Stimulated activated CD4-positive, alpha-beta T cell treated with anti-CD3 and anti-CD28 coated beads, Interleukin-1b, Interleukin-23, amount 100 ng/mL, for 4 hours (primary cell): ENCODE measurements around the gene KIR2DL3.
"Not testable (repeated sequence)": the region's sequence is repeated elsewhere in the genome, so short reads cannot be mapped to it uniquely, and the experiment has no call there.

Experiments used
- DNase-seq, 2 donors: peaks; one replicate each; pipeline ENCODE4 v3.0.0-alpha.2; 2020; ENCODE audit warnings: low read depth in 2 of 2

The KIR2DL3 gene

GRCh38 chr19:54738306-54738705 lies at the start of gene KIR2DL3:
Gene KIR2DL3 (plus strand): TSS chr19:54738513. CDS start chr19:54738546, 33 bp downstream.
- DNase-seq: not testable (repeated sequence)

GRCh38 chr19:54691582-54692297 lies 46.6 kb upstream of the KIR2DL3 start:
- no peak for DNase-seq

GRCh38 chr19:54692298-54692615 lies 46.1 kb upstream of the KIR2DL3 start:
- DNase-seq: no peak

- no peak for DNase-seq
These were observed 43.7 kb upstream of the KIR2DL3 start for GRCh38 chr19:54694648-54695047.

- no peak for DNase-seq
These were observed 42.2 kb upstream of the KIR2DL3 start for GRCh38 chr19:54696117-54696548.

GRCh38 chr19:54696766-54697165 lies 41.5 kb upstream of the KIR2DL3 start:
- no peak for DNase-seq

GRCh38 chr19:54697716-54698115 lies 40.6 kb upstream of the KIR2DL3 start:
- DNase-seq: not testable (repeated sequence)

- DNase-seq: no peak
These were observed 33.4 kb upstream of the KIR2DL3 start for GRCh38 chr19:54704928-54705327.

GRCh38 chr19:54707962-54708361 lies 30.4 kb upstream of the KIR2DL3 start:
- no peak for DNase-seq

- DNase-seq: no peak
These were observed 29.5 kb upstream of the KIR2DL3 start for GRCh38 chr19:54708781-54709180.

GRCh38 chr19:54709212-54709948 lies 28.9 kb upstream of the KIR2DL3 start:
- DNase-seq: no peak

GRCh38 chr19:54709956-54710355 lies 28.4 kb upstream of the KIR2DL3 start:
- DNase-seq: not testable (repeated sequence)

- no peak for DNase-seq
These were observed 14.2 kb upstream of the KIR2DL3 start, which contains the start of gene KIR3DL3 for GRCh38 chr19:54724142-54724541. Gene KIR3DL3 (plus strand): TSS chr19:54724442. CDS start chr19:54724497, 55 bp downstream.

GRCh38 chr19:54724644-54725043 lies 13.7 kb upstream of the KIR2DL3 start:
- DNase-seq: no peak

- DNase-seq: no peak
These were observed 13.0 kb upstream of the KIR2DL3 start for GRCh38 chr19:54725321-54725720.

- DNase-seq: no peak
These were observed 10.8 kb upstream of the KIR2DL3 start for GRCh38 chr19:54727562-54727961.

- no peak for DNase-seq
These were observed 10.1 kb upstream of the KIR2DL3 start for GRCh38 chr19:54728167-54728566.

- DNase-seq: no peak
These were observed 8.7 kb upstream of the KIR2DL3 start for GRCh38 chr19:54729416-54730188.

GRCh38 chr19:54731191-54731590 lies 7.1 kb upstream of the KIR2DL3 start:
- DNase-seq: no peak

GRCh38 chr19:54738715-54739114 lies 402 bp downstream of the KIR2DL3 start:
- DNase-seq: no peak

GRCh38 chr19:54739587-54740497 lies 1.5 kb downstream of the KIR2DL3 start:
- DNase-seq: no peak
